CD4-positive, alpha-beta T cell treated with Interleukin-4 for 1 hour (primary cell): ENCODE results near the gene CDH16.

Source experiments
- DNase-seq, 2 donors: peaks; one replicate each; pipeline ENCODE4 v3.0.0-alpha.2; 2020 to 2022

The CDH16 gene

DNA sequence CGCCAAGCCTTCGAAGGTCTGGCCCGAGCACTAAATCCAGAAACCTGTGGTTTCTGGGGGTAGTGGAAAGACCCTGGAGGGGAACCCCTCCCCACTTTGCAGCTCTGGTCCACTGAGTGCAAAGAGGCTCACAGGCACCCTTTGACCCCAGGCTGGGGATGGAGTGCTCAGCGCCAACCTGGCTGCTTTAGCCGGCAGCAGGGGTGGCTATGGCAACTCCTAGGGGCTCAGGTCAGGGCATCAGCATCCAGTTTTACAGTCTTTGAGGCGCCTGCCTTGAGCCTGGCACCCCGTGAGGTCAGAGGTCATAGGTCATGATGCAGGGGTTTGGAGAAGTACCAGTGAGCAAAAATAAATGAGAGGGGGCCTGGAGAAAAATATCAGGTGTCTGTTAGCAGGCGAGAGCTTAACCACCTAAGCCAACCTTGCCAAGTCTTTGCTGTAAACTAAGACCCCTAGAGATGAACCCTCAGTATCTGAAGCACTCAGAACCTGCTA is 56.6 kb downstream of the CDH16 start:
- DNase-seq, result no peak

DNA sequence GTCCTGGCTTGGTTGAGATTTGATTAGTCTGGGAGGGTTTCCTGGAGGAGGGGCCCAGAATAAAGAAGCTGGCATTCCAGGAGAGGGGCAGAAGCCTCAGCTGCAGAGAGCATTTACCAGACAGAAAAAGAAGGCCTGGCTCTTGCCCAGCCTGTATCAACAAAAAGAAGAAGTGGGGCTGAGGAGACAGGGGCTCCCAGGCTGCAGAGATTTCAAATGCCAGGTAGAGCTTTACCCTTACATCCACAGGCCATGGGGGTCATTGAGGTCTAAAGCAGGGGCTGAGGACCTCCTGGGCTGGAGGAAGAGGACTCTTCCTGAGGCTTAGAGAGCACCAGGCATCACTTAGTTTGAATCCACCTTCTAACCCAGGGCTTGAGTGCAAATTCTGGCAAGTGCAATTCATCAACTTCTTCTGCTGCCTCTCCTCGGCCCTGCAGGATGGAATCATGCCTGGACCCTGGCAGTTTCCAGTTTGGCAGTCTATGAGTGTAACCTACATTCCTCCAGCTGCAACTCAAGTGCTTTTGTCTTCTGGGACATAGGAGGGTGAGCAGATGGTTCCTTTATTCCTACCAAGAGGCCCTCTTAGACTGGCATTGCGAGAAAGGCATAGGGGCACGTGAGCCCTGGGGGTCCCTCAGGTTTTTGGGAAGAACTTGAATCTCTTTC is 59.2 kb downstream of the CDH16 start:
- DNase-seq, result no peak

DNA sequence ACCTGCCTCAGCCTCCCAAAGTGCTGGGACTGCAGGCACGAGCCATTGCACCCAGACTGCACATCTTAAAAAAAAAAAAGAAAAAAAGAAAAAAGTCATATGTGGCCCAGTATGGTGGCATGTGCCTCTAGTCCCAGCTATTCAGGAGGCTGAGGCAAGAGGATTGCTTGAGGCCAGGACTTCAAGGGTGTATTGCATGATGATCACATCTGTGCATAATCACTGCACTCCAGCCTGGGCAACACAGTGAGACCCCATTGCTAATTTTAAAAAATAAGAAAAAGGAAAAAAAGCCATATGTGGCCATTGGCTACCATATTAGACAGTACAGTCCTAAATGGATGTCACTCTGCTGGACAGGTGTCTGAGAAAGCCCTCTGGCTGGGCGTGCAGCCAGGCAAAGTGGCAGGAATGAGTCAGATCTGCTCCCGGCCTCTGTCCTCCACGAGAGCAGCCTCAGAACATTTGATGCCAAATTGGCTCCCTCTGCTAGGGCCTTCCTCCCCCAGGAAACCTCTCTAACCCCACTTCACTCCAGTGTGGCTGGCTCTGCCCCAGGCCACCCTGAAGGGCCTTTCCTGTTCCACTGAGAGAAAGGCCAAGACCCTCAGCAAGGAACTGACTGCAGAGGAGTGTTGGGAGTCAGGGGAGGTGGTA is 59.8 kb downstream of the CDH16 start:
- DNase-seq, result no peak
